ENCODE measurements around the gene SIGLEC12.
"Not testable (repeated sequence)": the region's sequence is repeated elsewhere in the genome, so short reads cannot be mapped to it uniquely, and the experiment has no call there.

SIGLEC12 gene

GRCh38 chr19:51524666-51525264, 23.2 kb upstream of the SIGLEC12 start:
- DNase-seq (ENCODE audit: low read depth), result no peak

- DNase-seq (ENCODE audit: low read depth), result no peak
Measured at GRCh38 chr19:51521781-51522180, 20.2 kb upstream of the SIGLEC12 start.

- DNase-seq (ENCODE audit: low read depth), result no peak
Measured at GRCh38 chr19:51521357-51521756, 19.8 kb upstream of the SIGLEC12 start.

GRCh38 chr19:51520728-51521127, 19.1 kb upstream of the SIGLEC12 start:
- DNase-seq (ENCODE audit: low read depth), result no peak

DNA sequence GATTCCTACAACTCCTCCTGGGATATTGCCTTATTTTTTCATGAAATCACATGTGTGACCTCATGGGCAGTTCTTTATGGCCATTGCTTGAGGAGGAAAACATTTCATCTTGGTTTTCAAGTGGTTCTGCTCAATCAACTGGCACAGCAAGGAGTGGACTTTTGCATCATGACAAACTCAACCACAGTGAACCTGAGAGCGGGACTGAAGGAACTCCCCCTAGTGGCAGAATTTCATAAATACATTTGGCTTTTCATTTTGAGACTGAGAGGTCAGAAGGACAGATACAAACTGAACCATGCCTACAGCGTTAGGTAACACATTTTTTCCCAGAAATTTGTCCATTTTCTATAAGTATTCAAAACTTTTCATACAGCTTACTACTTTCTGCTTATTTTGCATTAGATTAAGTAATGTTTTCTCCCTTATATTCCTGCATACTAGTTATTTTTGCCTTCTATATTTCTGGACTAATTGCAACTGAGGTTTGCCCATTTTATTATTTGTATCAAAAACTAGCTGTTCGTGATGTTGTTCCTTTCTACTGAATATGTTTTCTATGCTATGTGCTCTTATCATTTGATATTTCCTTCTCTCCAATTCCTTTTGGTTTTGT, 13.4 kb upstream of the SIGLEC12 start:
- no peak for DNase-seq (ENCODE audit: low read depth)

- DNase-seq (ENCODE audit: low read depth), result no peak
Measured at GRCh38 chr19:51513968-51514367, 12.4 kb upstream of the SIGLEC12 start.

DNA sequence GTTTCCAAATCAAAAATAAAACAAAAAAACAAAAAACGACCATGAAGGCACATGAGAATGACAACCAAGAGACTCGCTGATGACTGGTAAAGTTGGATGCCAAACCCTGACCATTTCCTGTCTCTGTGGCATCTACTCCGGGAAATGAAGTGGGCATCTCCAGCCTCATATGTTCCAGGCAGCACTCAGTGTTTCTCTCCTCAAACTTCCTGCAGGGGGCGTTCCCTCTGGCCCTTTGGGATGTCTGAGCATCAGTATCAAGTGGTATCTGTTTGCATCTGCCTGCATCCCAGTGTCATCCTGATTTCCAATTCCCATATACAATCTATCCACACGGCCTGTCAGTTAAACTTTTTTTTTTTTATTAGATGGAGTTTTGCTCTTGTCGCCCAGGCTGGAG, 9.8 kb upstream of the SIGLEC12 start:
- no peak for DNase-seq (ENCODE audit: low read depth)

- DNase-seq (ENCODE audit: low read depth), result no peak
Measured at GRCh38 chr19:51509823-51510660, 8.4 kb upstream of the SIGLEC12 start.

GRCh38 chr19:51508059-51508733, 6.6 kb upstream of the SIGLEC12 start:
- no peak for DNase-seq (ENCODE audit: low read depth)

- DNase-seq (ENCODE audit: low read depth), result no peak
Measured at GRCh38 chr19:51507640-51508058, 6.0 kb upstream of the SIGLEC12 start.

- DNase-seq (ENCODE audit: low read depth), result no peak
Measured at GRCh38 chr19:51507192-51507591, 5.6 kb upstream of the SIGLEC12 start.

DNA sequence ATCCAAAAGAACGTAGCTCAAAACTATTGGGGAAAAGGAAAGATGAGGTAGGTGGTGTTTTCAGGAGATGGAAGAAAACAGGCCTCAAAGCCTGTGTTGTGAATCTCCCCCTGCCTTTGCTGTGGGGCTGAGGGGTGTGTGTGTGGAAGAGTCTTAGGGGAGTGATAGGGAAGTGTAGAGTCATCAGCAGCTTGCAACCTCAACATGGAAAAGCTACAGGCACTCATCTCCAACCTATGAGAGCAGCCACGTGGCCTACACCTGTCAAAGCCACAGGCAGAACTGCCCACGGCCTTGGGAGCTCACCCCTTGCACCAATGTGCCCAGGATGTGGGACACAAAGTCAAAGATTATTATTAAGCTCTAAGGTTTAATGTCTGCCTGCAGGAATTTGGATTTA, 4.3 kb upstream of the SIGLEC12 start:
- no peak for DNase-seq (ENCODE audit: low read depth)

DNA sequence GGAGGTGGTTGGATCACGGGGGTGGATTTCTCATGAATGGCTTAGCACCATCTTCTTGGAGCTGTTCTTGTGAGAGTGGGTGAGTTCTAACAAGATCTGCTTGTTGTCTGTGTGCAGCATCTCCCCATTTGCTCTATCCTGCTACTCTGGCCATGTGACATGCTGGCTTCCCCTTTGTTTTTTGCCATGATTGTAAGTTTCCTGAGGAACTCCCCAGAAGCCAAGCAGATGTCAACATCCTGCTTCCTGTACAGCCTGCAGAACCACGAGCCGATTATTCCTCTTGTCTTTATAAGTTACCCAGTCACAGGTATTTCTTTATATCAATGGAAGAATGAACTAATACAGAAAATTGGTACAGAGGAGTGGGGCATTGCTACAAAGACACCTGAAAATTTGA, 2.3 kb upstream of the SIGLEC12 start:
- DNase-seq (ENCODE audit: low read depth), result no peak

- no peak for DNase-seq (ENCODE audit: low read depth)
Measured at GRCh38 chr19:51503286-51503817, 1.8 kb upstream of the SIGLEC12 start.

DNA sequence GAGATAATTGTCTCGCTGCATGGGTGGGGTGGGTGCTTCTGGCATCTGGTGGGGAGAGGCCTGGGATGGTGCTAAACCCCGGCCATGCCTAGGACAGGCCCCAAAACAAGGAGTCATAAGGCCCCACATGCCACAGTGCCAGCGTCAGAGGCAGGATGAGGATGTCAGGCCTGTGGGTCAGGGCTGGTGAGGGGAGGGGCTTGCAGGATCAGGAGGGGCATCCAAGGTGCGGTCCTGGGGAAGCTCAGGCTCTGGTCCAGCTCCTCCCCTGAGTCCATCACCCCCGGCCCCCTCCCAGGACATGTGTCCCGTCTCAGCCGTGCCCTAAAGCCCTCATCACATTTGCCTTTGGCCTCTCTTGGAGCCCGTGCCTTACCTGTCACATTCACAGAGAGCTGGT, 669 bp downstream of the SIGLEC12 start:
- DNase-seq (ENCODE audit: low read depth), result not testable (repeated sequence)

GRCh38 chr19:51497666-51498065, 3.9 kb downstream of the SIGLEC12 start:
- DNase-seq (ENCODE audit: low read depth), result no peak

DNA sequence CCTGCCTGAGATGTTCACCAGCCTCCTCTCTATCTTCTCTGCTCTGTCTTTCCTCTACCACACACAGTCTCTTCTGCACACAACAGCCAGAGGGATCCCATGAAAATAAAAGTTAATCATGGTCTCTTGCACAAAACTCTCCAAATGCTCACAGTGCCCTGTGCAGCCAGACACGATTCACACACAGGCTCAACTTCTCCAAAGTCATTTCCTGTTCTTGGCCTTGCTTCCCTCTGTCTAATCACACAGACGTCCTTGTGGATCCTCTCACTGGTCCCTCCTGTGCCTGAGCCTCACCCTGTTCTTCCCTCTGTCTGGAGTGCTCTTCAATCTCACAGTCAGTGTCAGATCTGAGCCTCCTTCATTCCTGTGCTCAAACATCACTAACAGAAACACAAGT, 7.8 kb downstream of the SIGLEC12 start:
- no peak for DNase-seq (ENCODE audit: low read depth)

- no peak for DNase-seq (ENCODE audit: low read depth)
Measured at GRCh38 chr19:51491586-51491985, 10.0 kb downstream of the SIGLEC12 start.

- DNase-seq (ENCODE audit: low read depth), result no peak
Measured at GRCh38 chr19:51490676-51491075, 10.9 kb downstream of the SIGLEC12 start.

DNA sequence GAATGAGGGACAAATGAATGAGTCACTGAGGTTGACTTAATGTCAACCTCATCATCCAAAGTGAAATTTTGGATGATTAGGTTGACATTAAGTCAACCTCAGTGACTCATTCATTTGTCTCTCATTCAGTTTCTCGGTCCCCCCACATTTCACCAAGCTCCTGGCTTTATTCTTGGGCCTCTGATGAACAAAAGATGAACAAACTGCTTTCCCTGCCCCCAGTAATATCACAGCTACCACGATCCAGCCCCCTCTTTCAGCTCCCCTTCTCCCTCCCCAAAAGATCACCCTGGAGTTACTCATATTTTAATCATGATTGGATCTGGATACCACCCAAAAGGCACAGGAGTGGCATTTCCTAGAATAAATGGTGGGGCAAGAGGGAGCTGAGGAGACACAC, 12.5 kb downstream of the SIGLEC12 start:
- no peak for DNase-seq (ENCODE audit: low read depth)

- DNase-seq (ENCODE audit: low read depth), result no peak
Measured at GRCh38 chr19:51488491-51488890, 13.1 kb downstream of the SIGLEC12 start.

DNA sequence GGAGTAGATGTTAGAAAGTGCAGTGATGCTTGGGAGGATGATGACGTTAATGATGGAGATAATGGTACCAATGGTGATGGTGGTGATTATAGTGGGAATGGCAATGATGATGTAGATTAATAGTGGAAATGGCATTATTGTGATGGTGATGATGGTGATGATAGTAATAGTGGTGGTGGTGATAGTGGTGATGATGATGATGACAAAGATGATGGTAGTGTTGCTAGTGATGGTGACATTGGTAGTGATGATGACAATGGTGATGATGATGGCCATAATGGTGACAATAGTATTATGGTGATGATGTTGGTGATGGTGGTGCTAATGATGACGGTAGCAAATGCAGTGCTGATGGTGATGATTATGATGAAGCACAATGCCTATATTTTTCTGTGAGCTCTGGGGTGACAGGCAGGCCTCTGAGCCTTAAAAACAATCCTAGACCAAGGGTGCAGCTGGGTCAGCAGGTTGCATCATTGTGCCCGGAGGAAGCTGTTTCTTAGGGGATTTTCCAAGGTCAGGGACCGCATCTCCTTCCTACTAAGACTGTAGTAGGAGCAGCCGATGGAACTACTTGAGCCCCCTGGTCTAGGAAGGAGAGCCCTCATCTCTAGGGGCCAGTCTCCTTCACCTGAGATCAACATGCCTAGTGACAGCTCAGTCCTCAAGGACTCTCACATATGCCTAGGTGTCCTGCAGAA, 15.5 kb downstream of the SIGLEC12 start:
- DNase-seq (ENCODE audit: low read depth), result no peak

Measured in T follicular helper cell (primary cell).